Endothelial cell of umbilical vein (primary cell): ENCODE data around the gene MBD5.

Source experiments
- CTCF ChIP-seq, 2 donors: IDR thresholded peaks; 1 replicate in 1 of 2; 2 replicates in 1 of 2; pipeline ENCODE4 v1.5.1; 2011; ENCODE audit warnings: low read length in 2 of 2, mild to moderate bottlenecking in 2 of 2, moderate library complexity in 2 of 2, control low read depth in 1 of 2, inconsistent platforms in 1 of 2, low read depth in 1 of 2; ENCODE audit not compliant: insufficient read depth in 1 of 2; ENCODE audit errors: extremely low read depth in 1 of 2
- EZH2 ChIP-seq: IDR thresholded peaks from 2 replicates; pipeline ENCODE4 v1.6.1; 2012; ENCODE audit warnings: borderline replicate concordance, low read depth, mild to moderate bottlenecking, moderate library complexity, low read length, inconsistent platforms; ENCODE audit not compliant: severe bottlenecking
- POLR2A ChIP-seq: IDR thresholded peaks from 2 replicates; pipeline ENCODE4 v1.6.1; 2012; ENCODE audit warnings: low read depth, mild to moderate bottlenecking, control low read depth, low read length

DNA sequence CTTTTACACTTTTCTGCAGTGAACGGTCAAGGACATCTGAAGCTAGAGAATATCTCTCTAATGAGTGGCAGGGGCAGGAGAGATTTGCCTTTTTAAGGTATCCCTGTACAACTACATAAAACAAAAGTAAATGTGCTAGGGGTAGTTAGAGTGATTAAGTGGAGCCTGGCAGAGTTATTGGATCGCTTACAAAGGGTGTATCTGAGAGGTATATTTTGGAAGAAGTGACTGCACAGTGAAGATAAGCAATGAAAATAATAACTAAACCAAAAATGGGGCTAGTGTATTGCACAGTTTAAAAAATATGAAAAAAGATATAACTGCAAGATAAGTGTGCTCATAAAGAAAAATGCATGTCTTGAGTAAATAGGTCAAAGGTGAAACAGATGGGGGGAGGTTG is 430.2 kb downstream of the MBD5 start:
- TF ChIP-seq CTCF (IDR thresholded peaks at IDR 0.05; ENCODE audit: extremely low read depth in 1 of 2, insufficient read depth in 1 of 2, low read depth in 1 of 2, low read length in 2 of 2) (no peak), POLR2A (no peak), EZH2 (no peak)
